A549 treated with CORT108297 at 1 μM for 4 hours (cell line): ENCODE results near the gene PIGT. TPM values are rescaled to one million over a fixed set of nuclear protein-coding genes. Genes with fewer than 3 reads are reported as not detected.

Source experiments
- total RNA-seq: library from RNA; stranded (reverse); fragments of 200-300 nt; extraction: Qiagen RNA extraction; gene quantifications from 5 replicates; pipeline ENCODE4 v1.2.3, GENCODE V29; 2022

PIGT gene
- 85.4 to 103 TPM (median 97.4 TPM) in 5 replicates for total RNA-seq

GRCh38 chr20:45415822-45416637, at the start of gene PIGT:
Gene PIGT (plus strand): TSS chr20:45416141. CDS start chr20:45416157, 16 bp downstream.

GRCh38 chr20:45378191-45378590, 37.8 kb upstream of the PIGT start, which contains the start of gene TP53TG5:
Gene TP53TG5 (minus strand): TSS chr20:45378325. CDS start chr20:45378236, 89 bp downstream.

DNA sequence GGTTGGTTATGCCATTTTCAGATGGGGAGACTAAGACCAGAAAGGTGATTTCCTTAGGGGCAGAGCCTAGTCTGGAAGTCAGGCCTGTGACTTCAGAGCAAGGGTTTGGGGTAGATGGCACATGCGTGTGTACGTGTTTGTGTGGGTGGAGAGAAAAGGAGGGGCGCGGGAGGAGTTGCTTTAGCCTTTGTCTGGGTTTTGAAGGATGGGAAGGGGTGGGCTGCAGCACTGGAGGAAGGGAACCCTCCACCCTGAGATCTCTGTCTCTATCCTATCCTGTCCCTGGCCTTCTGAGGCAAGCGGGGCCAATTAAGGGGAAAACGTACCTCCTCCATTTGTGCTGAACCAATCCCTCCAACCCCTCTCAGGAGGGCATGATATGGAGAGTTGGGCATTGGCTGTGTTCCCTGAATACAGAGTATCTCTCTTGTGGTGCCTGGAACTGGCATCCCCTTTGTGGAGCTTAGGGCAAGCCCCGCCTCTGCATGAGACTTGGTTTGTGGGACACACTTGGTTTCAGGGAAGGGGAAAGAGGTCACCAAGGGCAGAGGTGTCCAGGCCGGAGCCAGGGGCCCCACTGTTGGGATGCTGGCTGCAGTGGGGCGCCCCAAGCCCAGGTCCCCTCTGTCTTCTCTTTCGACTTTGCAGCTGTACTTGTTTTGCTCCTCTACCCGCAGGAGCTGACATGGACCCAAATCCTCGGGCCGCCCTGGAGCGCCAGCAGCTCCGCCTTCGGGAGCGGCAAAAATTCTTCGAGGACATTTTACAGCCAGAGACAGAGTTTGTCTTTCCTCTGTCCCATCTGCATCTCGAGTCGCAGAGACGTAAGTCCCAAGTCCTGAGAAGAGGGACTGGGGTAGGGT, 7.9 kb upstream of the PIGT start, which contains the start of gene DBNDD2:
DBNDD2 (plus strand) TSS at position 507 of the 863 bp plus-strand sequence; CDS start at position 686, 179 bp downstream.

DNA sequence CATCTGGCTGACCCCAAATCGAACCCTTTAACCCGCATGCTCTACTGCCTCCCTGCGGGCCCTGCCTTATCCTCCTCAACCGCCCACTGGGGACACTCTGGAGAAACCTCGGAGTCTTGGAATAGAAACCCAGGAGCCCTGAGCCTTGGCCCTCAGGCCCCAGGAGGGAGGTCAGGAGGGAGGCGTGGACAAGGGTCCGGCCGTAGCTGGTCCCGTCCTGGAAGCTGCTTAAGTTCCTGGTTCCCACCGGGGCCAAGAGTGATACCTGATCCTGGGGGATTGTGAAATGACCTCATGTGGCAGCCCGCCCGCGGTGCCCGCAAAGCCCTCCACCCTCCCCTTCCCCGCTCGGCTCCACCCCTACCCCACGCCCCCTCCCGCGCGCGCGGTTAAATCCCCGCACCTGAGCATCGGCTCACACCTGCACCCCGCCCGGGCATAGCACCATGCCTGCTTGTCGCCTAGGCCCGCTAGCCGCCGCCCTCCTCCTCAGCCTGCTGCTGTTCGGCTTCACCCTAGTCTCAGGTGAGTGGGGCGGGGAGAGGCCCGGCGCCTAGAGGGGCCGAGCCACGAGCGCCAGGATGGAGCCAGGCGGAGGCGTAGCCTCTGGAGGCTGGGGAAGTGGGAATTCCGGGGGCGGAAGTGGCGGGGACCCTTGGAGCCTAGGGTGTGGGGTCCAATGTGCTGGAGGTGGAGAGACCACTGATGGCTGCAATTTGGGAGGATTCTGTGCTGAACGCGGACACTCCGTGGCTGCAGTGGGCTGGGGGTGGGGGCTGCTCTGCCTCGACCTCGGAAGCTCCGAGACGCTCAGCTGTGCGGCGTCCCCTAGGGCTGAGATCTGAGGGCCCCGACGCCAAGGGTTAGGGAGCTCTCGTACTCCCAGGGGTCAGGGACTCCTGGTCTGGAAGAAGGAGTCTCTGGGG, 53.7 kb downstream of the PIGT start, which contains the start of gene WFDC2:
WFDC2 (plus strand) TSS at position 418 of the 926 bp plus-strand sequence; CDS start at position 447, 29 bp downstream.

Other genes starting within 250 kb of the PIGT start
- gene PI3, start 241.2 kb upstream of the PIGT start, total RNA-seq: 1.8 to 4.2 TPM (median 3.4 TPM) in 5 replicates
- gene SEMG1, start 209.1 kb upstream of the PIGT start, total RNA-seq: not detected in 5 replicates
- gene SEMG2, start 194.8 kb upstream of the PIGT start, total RNA-seq: not detected in 5 replicates
- gene SLPI, start 161.6 kb upstream of the PIGT start, total RNA-seq: 8.0 to 15.4 TPM (median 10.5 TPM) in 5 replicates
- not detected in 5 replicates for gene RBPJL, start 109.3 kb upstream of the PIGT start, total RNA-seq
- 0.06 to 0.14 TPM (median 0.12 TPM) in 5 replicates for gene MATN4, start 107.8 kb upstream of the PIGT start, total RNA-seq
- gene SDC4, start 67.7 kb upstream of the PIGT start, total RNA-seq: 106 to 130 TPM (median 122 TPM) in 5 replicates
- gene SYS1, start 53.0 kb upstream of the PIGT start, total RNA-seq: 27.4 to 37.0 TPM (median 33.8 TPM) in 5 replicates
- gene TP53TG5, start 37.8 kb upstream of the PIGT start, total RNA-seq: not detected in 5 replicates
- 22.6 to 29.6 TPM (median 26.6 TPM) in 5 replicates for gene DBNDD2, start 7.9 kb upstream of the PIGT start, total RNA-seq
- 0.20 to 0.23 TPM in 2 of 5 replicates, not detected in the others for gene WFDC2, start 53.6 kb downstream of the PIGT start, total RNA-seq
- not detected in 5 replicates for gene SPINT3, start 99.5 kb downstream of the PIGT start, total RNA-seq
- gene WFDC6, start 123.3 kb downstream of the PIGT start, total RNA-seq: not detected in 5 replicates
- gene EPPIN, start 131.3 kb downstream of the PIGT start, total RNA-seq: not detected in 5 replicates
- not detected in 5 replicates for gene WFDC8, start 163.1 kb downstream of the PIGT start, total RNA-seq
- not detected in 5 replicates for gene WFDC10A, start 213.6 kb downstream of the PIGT start, total RNA-seq
- gene WFDC9, start 215.1 kb downstream of the PIGT start, total RNA-seq: not detected in 5 replicates